Heart left ventricle (tissue), 16 donors: ENCODE data around the gene C4BPB. TPM values are rescaled to one million over a fixed set of nuclear protein-coding genes. Genes with fewer than 3 reads are reported as not detected.

ENCODE experiments used
- ATAC-seq, 4 donors: fragments of 200-7000 bp; cut with Tn5 transposase; one replicate each; pipeline ENCODE4 v1.9.1; 2020 to 2022; ENCODE audit warnings: moderate library complexity in 4 of 4, mild to moderate bottlenecking in 3 of 4, moderate number of reproducible peaks in 1 of 4
- DNase-seq, 5 donors: peaks; one replicate each; pipeline ENCODE4 v3.0.0-alpha.2; 2020
- H3K27ac ChIP-seq, 12 donors: fragments of 200-600 bp; sonication (generic) in 4 of 12; one replicate each; pipeline versions ENCODE4 v1.5.0 to v1.8.0; 2016 to 2022; ENCODE audit warnings: mild to moderate bottlenecking in 2 of 12
- H3K27me3 ChIP-seq, 9 donors: fragments of 200-600 bp; sonication (generic) in 2 of 9; one replicate each; pipeline versions ENCODE4 v1.5.1 to v1.8.0; 2016 to 2022; ENCODE audit warnings: mild to moderate bottlenecking in 3 of 9
- H3K36me3 ChIP-seq, 9 donors: fragments of 200-600 bp; sonication (generic) in 2 of 9; one replicate each; pipeline versions ENCODE4 v1.5.0 to v1.8.0; 2018 to 2022; ENCODE audit warnings: mild to moderate bottlenecking in 2 of 9
- H3K4me1 ChIP-seq, 12 donors: fragments of 200-600 bp; sonication (generic) in 4 of 12; one replicate each; pipeline versions ENCODE4 v1.5.0 to v1.8.0; 2016 to 2022; ENCODE audit warnings: mild to moderate bottlenecking in 3 of 12
- H3K4me3 ChIP-seq, 12 donors: fragments of 200-600 bp; sonication (generic) in 4 of 12; one replicate each; pipeline versions ENCODE4 v1.5.0 to v1.8.0; 2017 to 2022; ENCODE audit warnings: mild to moderate bottlenecking in 9 of 12, moderate library complexity in 4 of 12
- H3K9me3 ChIP-seq, 12 donors: fragments of 200-600 bp; sonication (generic) in 4 of 12; one replicate each; pipeline versions ENCODE4 v1.5.0 to v1.8.0; 2016 to 2022; ENCODE audit warnings: mild to moderate bottlenecking in 1 of 12
- POLR2A ChIP-seq, 2 donors: fragments of 450-650 bp; IDR thresholded peaks; one replicate each; pipeline ENCODE4 v1.6.1; 2017; ENCODE audit warnings: antibody characterized with exemption in 2 of 2, mild to moderate bottlenecking in 2 of 2, moderate library complexity in 2 of 2
- WGBS, 4 donors: extraction: QIAGEN DNeasy Blood & Tissue Kit in 2 of 4; methylation state at CpG; one replicate each; pipeline versions ENCODE4 v1.1.5 to v1.1.7; 2013 to 2018; 5-methylcytosine and 5-hydroxymethylcytosine counted together
- intact Hi-C, 10 donors: fragments of 100-400 bp; cut with DNase I; formaldehyde crosslinking; loops; one replicate each; pipeline versions ENCODE4 v1.11.1 to v1.14.2; 2022
- polyA plus RNA-seq, 2 donors: library from polyadenylated mRNA; stranded (reverse); fragments of 200-250 nt; gene quantifications; one replicate each; pipeline ENCODE4 v1.2.3, GENCODE V29; 2013
- total RNA-seq, 9 donors: library from RNA; depleted of rRNA in 2 of 9; stranded (reverse); fragments of >200 nt in 2 of 9; fragmentation: NEBNext Ultra II Directional in 3 of 9; extraction: Animal tissue kit (Norgen Biotek cat#: 25700) in 3 of 9; gene quantifications; one replicate each; pipeline versions ENCODE4 v1.1.0 to v1.2.4, GENCODE V29; 2016 to 2023
- TF ChIP-seq, protein P1 (sequence below), 12 donors: fragments of 200-600 bp; sonication (generic) in 4 of 12; IDR thresholded peaks; one replicate each; pipeline versions ENCODE4 v1.5.0 to v1.8.0; 2018 to 2022; ENCODE audit warnings: antibody characterized with exemption in 12 of 12, mild to moderate bottlenecking in 5 of 12
- donor health status: ischemic (EF 13 %, LVEDD 7.1; RV severe dilation, severe dysfunction).
- donor health status: healthy with polysubstance abuse.
- donor health status: DM: no; HTN: yes; CAD: no.
- donor health status: DM: no; HTN: no; CAD: no.
- donor health status: ischemic (EF 25% LVEDD 6.9; RV normal size, moderate dysfunction).
- donor health status: ischemic (EF 25% LVEDD 5.7; RV mildly dilated, moderate dysfunction).
- donor health status: healthy.
- donor health status: DM: yes; HTN: yes; CAD: no.
- donor health status: ischemic (EF 35%, LVEDD 5.7; RV mildly dilated, moderate dysfunction).
- donor health status: nonischemic (EF 11% LVEDD 7.7; RV severe dilation, severe dysfunction).
- donor health status: DM: yes; HTN: yes; CAD: no.
- donor health status: PGD.
- donor health status: ischemic (EF 29% LVEDD 5.4; RV normal size, mild dysfunction).
- donor health status: nonischemic (EF 23%, LVEDD 6.1; RV moderate dilation, normal function).

C4BPB gene
- total and polyA plus RNA-seq, 11 donors: 0.20 to 3.3 (median 1.3) TPM; not detected in 8

DNA sequence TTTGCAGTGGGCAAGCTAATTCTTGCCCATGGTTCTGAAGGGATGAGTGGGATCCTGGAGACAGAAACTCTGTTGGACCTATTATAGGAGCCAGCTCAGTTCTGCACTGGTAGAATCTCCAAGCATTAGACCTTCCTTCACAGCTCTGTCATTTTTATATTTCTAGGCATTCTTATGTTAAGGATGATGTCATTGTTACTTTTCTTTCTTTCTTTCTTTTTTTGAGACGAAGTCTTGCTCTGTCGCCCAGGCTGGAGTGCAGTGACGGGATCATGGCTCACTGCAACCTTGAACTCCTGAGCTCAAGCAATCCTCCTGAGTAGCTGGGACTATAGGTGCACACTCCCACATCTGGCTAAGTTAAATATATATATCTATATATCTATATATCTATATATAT lies 28.1 kb upstream of the C4BPB start:
- Histone ChIP-seq H3K36me3 (peaks cover 0 to 60% (median 45%) of the 10 kb centered on the region in 9 donors), H3K9me3 (no peaks in the 10 kb centered on the region), H3K27me3 (no peaks in the 10 kb centered on the region), H3K4me1 (peaks cover 0 to 66% (median 15%) of the 10 kb centered on the region in 12 donors), H3K27ac (peak overlapping the region in 6 of 12 donors; percentile 73 to 95 (median 86)), H3K4me3 (no peak overlapping the region)
- intact Hi-C loops: no loop called here
- TF ChIP-seq, protein P1, sequence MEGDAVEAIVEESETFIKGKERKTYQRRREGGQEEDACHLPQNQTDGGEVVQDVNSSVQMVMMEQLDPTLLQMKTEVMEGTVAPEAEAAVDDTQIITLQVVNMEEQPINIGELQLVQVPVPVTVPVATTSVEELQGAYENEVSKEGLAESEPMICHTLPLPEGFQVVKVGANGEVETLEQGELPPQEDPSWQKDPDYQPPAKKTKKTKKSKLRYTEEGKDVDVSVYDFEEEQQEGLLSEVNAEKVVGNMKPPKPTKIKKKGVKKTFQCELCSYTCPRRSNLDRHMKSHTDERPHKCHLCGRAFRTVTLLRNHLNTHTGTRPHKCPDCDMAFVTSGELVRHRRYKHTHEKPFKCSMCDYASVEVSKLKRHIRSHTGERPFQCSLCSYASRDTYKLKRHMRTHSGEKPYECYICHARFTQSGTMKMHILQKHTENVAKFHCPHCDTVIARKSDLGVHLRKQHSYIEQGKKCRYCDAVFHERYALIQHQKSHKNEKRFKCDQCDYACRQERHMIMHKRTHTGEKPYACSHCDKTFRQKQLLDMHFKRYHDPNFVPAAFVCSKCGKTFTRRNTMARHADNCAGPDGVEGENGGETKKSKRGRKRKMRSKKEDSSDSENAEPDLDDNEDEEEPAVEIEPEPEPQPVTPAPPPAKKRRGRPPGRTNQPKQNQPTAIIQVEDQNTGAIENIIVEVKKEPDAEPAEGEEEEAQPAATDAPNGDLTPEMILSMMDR (IDR thresholded peaks at IDR 0.05): no peak
- no peak for TF ChIP-seq POLR2A (IDR thresholded peaks at IDR 0.05)
- WGBS, 4 donors: 64 to 95% (median 83%) methylated on average over 3 of the region's 3 CpGs
- no peak for DNase-seq
- ATAC-seq: no peak

DNA sequence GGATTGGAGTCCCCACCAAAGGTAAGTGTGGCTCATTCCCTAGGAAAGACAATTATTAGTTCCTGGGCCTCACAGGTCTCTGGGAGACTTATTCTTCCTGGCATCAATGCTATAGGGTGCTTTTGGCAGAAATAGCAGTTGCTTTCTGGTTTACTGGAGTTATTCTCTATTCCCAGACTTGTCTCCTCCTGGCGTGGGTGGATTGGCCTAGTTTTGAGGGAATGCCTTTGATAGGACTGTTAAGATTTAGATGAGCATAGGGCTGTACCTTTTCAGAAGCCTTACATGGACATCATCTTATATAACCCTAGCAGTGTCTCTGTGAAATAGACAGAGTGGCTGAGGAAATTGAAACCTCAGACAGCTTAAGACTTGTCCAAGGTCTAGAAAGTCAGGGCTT lies 26.6 kb upstream of the C4BPB start:
- WGBS, 4 donors: 91 to 98% (median 93%) methylated on average over 1 of the region's 1 CpG
- Histone ChIP-seq H3K4me3 (no peak overlapping the region), H3K9me3 (no peaks in the 10 kb centered on the region), H3K36me3 (peaks cover 0 to 74% (median 54%) of the 10 kb centered on the region in 9 donors), H3K4me1 (peaks cover 0 to 51% (median 14%) of the 10 kb centered on the region in 12 donors), H3K27me3 (no peaks in the 10 kb centered on the region), H3K27ac (peak overlapping the region in 4 of 12 donors; percentile 14 to 42 (median 25))
- intact Hi-C loops: no loop called here
- no peak for DNase-seq
- no peak for ATAC-seq
- TF ChIP-seq, protein P1 (IDR thresholded peaks at IDR 0.05): no peak
- no peak for TF ChIP-seq POLR2A (IDR thresholded peaks at IDR 0.05)

DNA sequence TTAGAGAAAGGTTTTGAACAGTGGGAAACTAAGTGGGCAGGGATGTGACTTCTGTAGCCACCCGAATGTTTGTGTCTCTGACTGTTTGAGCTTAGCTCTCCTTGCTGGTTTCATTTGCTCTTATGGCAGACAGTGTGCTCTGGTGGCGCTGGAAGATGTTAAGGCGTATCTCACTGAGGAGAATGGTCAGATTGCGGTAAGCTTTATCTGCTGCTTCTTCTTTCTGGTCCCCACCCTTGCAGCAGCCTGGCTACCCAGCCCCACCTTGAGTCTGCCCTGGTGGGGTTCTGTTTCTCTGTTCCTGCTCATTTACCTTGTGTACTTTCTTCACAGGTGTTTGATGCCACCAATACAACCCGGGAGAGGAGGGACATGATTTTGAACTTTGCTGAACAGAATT lies 25.6 kb upstream of the C4BPB start:
- Histone ChIP-seq H3K9me3 (no peaks in the 10 kb centered on the region), H3K27me3 (no peaks in the 10 kb centered on the region), H3K4me3 (no peak overlapping the region), H3K36me3 (peaks cover 0 to 80% (median 64%) of the 10 kb centered on the region in 9 donors), H3K4me1 (peaks cover 0 to 42% (median 13%) of the 10 kb centered on the region in 12 donors), H3K27ac (peak overlapping the region in 6 of 12 donors; percentile 3 to 42 (median 26))
- intact Hi-C loops: no loop called here
- TF ChIP-seq, protein P1 (IDR thresholded peaks at IDR 0.05): no peak
- TF ChIP-seq POLR2A (IDR thresholded peaks at IDR 0.05): no peak
- DNase-seq (no peak), ATAC-seq (no peak)
- WGBS, 4 donors: 88 to 98% (median 95%) methylated on average over 5 of the region's 5 CpGs

DNA sequence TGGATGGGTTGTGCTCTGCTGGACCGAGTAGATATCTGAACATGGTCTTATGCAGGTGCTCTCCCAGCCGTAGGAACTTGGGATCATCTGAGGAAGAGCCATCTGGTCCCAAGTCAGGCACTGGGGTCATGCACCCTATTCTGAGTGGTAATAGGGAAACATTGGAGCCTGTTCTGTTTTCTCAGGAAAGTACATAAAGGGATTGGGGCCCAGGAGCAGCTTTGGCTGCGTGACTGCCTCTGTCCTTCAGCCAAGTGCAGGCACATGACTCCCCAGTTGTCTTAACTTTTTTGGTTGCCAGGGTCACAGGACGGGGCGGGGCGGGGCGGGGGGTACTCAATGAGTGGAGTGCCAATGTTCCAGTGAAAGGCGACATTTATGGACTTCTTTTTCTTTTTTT lies 24.1 kb upstream of the C4BPB start:
- peak overlapping the region in 5 of 12 donors; percentile 30 to 56 (median 43) for H3K4me3 ChIP-seq
- peak overlapping the region in 10 of 12 donors; percentile 37 to 85 (median 70) for H3K27ac ChIP-seq
- peaks cover 0 to 93% (median 79%) of the 10 kb centered on the region in 9 donors for H3K36me3 ChIP-seq

More for the DNA sequence above, 24.1 kb upstream of the C4BPB start:
- peaks cover 0 to 41% (median 11%) of the 10 kb centered on the region in 12 donors for H3K4me1 ChIP-seq
- no peaks in the 10 kb centered on the region for H3K27me3 ChIP-seq
- no peaks in the 10 kb centered on the region for H3K9me3 ChIP-seq
- ATAC-seq: peak; percentile 69 to 88 (median 77)
- peak in 4 of 5 donors; percentile 47 to 56 (median 53) for DNase-seq
- WGBS, 4 donors: 44 to 79% (median 53%) methylated on average over 7 to 8 of the region's 8 CpGs
- intact Hi-C loops: no loop called here
- TF ChIP-seq POLR2A (IDR thresholded peaks at IDR 0.05): no peak
- TF ChIP-seq, protein P1 (IDR thresholded peaks at IDR 0.05): no peak
